ENCODE measurements around the gene FLOT1.
A peak's percentile ranks its signal among the peaks of the same experiment; 100 is the strongest.

Gene FLOT1

DNA sequence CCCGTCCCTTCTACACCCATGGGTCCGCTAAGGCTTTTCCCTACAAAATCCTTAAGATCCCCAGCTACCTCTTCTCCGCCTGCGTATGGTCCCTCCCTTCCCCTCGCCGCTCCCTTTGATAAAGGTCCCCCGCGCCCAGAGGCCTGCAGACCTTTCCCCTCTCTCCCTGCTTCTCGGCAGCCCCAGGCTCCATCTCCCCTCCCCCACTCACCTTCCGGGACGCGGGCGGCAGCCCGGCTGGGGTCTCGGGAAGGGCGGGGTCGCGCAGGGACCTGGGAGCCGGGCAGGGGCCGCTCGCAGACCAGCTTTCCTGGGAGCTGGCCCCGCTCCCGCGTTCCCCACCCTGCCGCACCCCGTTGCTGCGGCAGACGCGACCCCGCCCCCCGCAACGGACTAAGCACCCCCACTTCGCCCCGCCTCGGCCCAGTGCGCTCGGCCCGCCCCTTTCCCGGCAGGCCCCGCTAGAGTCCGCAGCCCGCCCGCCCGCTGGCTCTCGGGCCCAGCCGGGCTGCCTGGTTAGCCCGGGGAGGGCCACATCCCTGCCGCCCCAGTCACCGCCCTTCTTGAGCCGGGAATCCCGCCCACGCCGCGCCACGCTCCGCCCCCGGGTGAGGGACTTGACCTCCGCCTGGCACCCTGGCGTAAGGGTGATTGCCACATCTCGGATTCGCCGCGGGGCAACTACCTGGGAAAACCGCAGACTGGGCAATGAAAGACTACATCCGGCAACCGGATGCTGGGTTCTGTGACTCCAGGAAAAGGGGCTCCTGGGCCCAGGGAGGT, at the start of gene FLOT1:
Gene FLOT1, minus strand, starts transcription at position 372 of the 783 bp plus-strand sequence. CDS start 498 bp downstream, outside the sequence.
- DNase-seq: peak; percentile 66

DNA sequence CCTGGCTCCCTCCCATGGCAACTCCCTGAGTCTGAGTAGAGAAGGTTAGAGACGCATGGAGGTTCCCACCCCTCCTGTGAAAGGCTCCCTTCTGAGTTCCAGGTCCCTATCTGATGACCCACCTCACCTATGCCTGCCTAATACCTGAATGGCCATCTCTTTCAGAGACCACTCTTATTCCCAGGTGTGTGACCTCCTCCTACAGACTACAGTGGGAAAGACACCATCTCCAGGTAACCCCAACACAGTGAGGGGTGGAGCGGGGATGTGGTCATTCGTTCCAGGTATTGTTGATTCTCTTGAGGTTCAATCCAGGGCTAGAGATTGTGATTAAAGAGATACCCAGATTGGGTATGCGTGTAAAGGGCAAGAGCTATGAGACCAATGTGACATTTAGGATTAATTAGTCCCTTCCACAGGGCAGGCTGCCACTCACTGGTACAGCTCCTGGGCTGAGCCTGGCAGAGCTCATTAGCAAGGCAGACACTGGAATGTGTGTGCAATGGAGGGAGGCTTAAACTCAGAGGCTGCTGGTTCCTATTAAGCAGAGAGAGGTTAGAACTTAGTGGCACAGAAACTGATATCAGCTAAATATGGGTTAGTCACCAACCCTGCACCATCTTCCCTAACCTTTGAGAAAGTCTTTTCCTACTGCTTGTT, 48.4 kb upstream of the FLOT1 start:
- DNase-seq: no peak

GRCh38 chr6:30789606-30790005, 47.1 kb upstream of the FLOT1 start:
- DNase-seq: no peak

- no peak for DNase-seq
Observed at GRCh38 chr6:30787954-30788353, 45.5 kb upstream of the FLOT1 start.

DNA sequence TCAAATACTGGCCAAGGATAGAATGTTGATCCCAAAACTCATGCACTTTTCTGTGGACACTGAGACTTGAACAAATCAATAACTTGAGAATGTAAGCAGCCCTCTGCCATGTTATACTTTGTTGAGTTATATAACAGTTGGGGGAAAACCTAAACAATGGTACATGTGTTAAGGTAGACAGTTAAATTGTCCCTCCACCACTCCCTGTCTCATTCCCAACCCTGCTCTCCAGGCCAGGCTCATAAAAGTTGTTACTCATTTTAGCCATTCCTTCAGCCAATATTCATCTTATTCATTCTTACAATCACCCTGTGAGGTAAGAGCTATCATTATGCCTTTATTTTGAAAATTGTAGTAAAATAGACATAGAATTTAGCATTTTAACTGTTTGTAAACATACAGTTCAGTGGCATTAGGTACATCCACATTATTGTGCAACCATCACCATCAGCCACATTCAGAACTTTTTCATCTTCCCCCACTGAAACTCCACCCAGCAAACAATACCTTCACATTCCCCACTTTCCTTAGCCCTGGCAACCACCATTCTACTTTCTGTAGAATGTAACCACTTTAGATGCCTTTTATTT, 40.0 kb upstream of the FLOT1 start:
- no peak for DNase-seq

GRCh38 chr6:30781743-30782424, 39.4 kb upstream of the FLOT1 start:
- peak; percentile 75 for DNase-seq

DNA sequence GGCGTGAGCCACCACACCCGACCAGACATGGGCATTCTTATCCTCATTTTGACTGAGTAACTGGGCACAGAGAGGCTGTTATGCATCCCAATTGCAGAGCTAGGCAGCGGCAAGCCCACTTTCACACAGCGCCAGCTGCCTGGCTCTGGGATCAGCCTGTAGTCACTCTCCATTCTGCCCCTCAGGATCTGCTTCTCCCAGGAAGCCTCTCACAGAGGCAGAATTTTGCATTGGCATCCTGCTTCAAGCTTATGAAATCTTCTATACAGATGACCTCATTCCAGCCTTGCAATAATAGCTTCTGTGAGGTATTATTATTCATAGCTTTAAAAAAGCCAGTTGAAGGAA, 38.9 kb upstream of the FLOT1 start:
- DNase-seq: no peak

GRCh38 chr6:30780642-30780920, 38.1 kb upstream of the FLOT1 start:
- no peak for DNase-seq

- DNase-seq: no peak
Observed at GRCh38 chr6:30779850-30780641, 37.6 kb upstream of the FLOT1 start.

- DNase-seq: no peak
Observed at GRCh38 chr6:30778001-30778635, 35.6 kb upstream of the FLOT1 start.

GRCh38 chr6:30777155-30777485, 34.6 kb upstream of the FLOT1 start:
- DNase-seq: no peak

GRCh38 chr6:30776390-30777154, 34.1 kb upstream of the FLOT1 start:
- DNase-seq: no peak

- DNase-seq: no peak
Observed at GRCh38 chr6:30775104-30775503, 32.6 kb upstream of the FLOT1 start.

DNA sequence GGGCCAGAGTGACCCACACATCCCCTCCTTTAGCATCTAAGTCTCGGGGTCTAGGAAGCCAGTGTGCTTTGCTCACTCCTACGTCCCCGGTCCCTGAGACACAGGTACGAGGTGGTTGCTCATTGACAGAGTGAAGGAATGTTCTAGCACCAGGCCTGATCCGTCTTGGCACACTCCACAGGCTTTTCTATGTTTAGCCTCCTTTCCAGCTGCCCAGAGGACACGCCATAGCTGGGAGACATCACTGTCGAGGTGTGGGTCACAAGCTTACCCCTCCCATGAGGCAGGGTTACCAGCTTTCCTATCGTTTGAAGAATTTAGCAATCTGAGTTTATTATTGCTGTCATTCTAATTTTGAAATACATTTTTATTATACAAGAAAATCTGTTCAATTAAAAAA, 32.2 kb upstream of the FLOT1 start:
- DNase-seq: no peak

GRCh38 chr6:30770592-30770991, 28.1 kb upstream of the FLOT1 start:
- DNase-seq: no peak

DNA sequence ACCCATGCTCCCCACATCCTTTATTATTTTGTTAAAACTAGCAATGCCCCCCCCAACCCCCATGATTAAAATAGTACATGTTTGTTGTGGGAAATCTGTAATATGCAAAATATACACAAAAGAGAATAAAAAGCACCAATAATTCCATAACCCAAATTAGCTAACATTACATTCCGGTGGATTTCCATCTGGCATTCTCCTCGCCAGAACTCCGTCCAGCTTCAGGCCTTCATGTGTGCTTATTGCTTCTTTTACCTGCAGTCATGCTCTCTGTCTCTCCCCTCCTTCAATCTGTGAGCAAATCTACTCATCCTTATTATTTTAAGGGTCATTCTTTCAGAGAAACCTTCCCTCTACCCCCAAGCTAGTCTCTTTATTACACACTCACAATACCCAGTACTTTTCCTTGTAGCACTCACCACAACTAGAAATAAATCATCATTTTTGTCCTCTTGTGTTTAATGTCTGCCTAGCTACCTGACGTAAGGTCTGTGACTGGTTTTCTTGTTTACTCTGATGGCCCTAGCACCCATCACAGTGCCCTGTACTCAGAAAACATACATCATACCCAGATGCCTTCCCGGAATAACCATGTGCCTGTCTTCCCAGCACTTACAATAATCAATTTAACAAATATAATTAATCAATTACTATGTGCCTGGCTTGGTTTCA, 27.5 kb upstream of the FLOT1 start:
- no peak for DNase-seq

DNA sequence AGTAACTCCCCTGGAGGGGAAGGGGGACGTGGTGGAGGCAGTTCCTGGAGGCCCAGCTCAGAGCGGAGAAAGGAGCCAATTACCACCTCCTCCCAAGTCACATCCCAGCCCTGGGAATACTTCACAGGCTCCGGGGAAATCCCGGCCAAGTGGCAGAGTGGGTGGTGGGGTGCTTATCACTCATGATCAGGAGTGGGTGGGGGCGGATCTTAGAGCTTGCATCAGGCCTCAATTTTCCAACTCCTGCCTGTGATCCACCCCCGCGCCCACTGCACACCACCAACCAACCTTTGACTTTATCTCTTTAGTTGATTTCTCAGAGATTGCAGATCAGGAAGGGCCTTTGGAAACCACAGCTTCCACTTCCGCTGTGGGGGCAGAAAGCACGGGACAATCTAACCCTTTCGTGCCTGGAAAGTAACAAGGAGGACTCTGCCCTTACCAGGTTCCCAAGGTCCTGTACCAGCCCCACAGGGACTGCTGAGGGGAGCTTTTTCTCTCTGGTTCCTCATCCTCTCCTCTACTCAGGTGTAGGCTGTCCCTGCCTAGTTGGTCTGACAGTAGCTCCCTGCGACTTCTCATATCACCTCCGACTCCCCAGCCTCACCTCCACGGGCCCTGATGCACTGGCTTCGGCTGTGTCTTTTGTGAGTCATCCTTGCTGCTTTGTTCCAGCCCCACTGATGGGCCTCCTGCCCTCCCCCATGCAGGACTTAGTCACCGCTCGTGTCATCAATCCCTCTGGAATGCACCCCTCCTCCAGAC, 26.8 kb upstream of the FLOT1 start:
- no peak for DNase-seq

- no peak for DNase-seq
Observed at GRCh38 chr6:30768634-30769087, 26.2 kb upstream of the FLOT1 start.

GRCh38 chr6:30767944-30768301, 25.4 kb upstream of the FLOT1 start:
- no peak for DNase-seq

GRCh38 chr6:30767158-30767943, 24.9 kb upstream of the FLOT1 start:
- no peak for DNase-seq
